DMS79 (cell line): ENCODE measurements around the gene LRRC8D.

Source experiments
- DNase-seq: peaks from one replicate; lab custom pipeline; 2025; lab: John Stamatoyannopoulos, UW

The LRRC8D gene

GRCh38 chr1:89896105-89896942 lies 75.5 kb downstream of the LRRC8D start:
- no peak for DNase-seq

GRCh38 chr1:89897347-89898133 lies 76.7 kb downstream of the LRRC8D start:
- no peak for DNase-seq

- DNase-seq = no peak
Measured at GRCh38 chr1:89898150-89898549, 77.3 kb downstream of the LRRC8D start.

GRCh38 chr1:89898695-89899470 lies 78.1 kb downstream of the LRRC8D start:
- no peak for DNase-seq

GRCh38 chr1:89900323-89900722 lies 79.5 kb downstream of the LRRC8D start:
- no peak for DNase-seq

GRCh38 chr1:89900791-89901708 lies 80.2 kb downstream of the LRRC8D start:
- DNase-seq = peak; percentile 71

GRCh38 chr1:89901957-89902669 lies 81.3 kb downstream of the LRRC8D start:
- no peak for DNase-seq

- DNase-seq = no peak
Measured at GRCh38 chr1:89903550-89903949, 82.7 kb downstream of the LRRC8D start.

GRCh38 chr1:89904219-89904980 lies 83.6 kb downstream of the LRRC8D start:
- no peak for DNase-seq

- no peak for DNase-seq
Measured at GRCh38 chr1:89905395-89906058, 84.7 kb downstream of the LRRC8D start.

- DNase-seq = no peak
Measured at GRCh38 chr1:89906088-89906487, 85.3 kb downstream of the LRRC8D start.

GRCh38 chr1:89907727-89908212 lies 86.9 kb downstream of the LRRC8D start:
- DNase-seq = no peak

GRCh38 chr1:89908273-89908671 lies 87.4 kb downstream of the LRRC8D start:
- no peak for DNase-seq

GRCh38 chr1:89908672-89909436 lies 88.0 kb downstream of the LRRC8D start:
- DNase-seq = no peak

GRCh38 chr1:89910268-89910667 lies 89.4 kb downstream of the LRRC8D start:
- DNase-seq = no peak

GRCh38 chr1:89910780-89911179 lies 89.9 kb downstream of the LRRC8D start:
- DNase-seq = no peak

- no peak for DNase-seq
Measured at GRCh38 chr1:89911191-89911991, 90.6 kb downstream of the LRRC8D start.

- DNase-seq = no peak
Measured at GRCh38 chr1:89912073-89912472, 91.2 kb downstream of the LRRC8D start.
